ENCODE data around the gene DZIP3.

DZIP3 gene, protein sequence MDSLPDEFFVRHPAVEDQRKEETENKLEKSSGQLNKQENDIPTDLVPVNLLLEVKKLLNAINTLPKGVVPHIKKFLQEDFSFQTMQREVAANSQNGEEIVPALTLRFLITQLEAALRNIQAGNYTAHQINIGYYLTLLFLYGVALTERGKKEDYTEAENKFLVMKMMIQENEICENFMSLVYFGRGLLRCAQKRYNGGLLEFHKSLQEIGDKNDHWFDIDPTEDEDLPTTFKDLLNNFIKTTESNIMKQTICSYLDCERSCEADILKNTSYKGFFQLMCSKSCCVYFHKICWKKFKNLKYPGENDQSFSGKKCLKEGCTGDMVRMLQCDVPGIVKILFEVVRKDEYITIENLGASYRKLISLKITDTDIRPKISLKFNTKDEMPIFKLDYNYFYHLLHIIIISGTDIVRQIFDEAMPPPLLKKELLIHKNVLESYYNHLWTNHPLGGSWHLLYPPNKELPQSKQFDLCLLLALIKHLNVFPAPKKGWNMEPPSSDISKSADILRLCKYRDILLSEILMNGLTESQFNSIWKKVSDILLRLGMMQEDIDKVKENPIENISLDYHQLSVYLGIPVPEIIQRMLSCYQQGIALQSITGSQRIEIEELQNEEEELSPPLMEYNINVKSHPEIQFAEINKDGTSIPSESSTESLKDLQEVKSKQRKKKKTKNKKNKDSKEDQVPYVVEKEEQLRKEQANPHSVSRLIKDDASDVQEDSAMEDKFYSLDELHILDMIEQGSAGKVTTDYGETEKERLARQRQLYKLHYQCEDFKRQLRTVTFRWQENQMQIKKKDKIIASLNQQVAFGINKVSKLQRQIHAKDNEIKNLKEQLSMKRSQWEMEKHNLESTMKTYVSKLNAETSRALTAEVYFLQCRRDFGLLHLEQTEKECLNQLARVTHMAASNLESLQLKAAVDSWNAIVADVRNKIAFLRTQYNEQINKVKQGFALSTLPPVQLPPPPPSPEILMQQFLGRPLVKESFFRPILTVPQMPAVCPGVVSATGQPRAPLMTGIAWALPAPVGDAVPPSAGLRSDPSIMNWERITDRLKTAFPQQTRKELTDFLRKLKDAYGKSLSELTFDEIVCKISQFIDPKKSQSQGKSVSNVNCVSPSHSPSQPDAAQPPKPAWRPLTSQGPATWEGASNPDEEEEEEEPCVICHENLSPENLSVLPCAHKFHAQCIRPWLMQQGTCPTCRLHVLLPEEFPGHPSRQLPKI

DNA sequence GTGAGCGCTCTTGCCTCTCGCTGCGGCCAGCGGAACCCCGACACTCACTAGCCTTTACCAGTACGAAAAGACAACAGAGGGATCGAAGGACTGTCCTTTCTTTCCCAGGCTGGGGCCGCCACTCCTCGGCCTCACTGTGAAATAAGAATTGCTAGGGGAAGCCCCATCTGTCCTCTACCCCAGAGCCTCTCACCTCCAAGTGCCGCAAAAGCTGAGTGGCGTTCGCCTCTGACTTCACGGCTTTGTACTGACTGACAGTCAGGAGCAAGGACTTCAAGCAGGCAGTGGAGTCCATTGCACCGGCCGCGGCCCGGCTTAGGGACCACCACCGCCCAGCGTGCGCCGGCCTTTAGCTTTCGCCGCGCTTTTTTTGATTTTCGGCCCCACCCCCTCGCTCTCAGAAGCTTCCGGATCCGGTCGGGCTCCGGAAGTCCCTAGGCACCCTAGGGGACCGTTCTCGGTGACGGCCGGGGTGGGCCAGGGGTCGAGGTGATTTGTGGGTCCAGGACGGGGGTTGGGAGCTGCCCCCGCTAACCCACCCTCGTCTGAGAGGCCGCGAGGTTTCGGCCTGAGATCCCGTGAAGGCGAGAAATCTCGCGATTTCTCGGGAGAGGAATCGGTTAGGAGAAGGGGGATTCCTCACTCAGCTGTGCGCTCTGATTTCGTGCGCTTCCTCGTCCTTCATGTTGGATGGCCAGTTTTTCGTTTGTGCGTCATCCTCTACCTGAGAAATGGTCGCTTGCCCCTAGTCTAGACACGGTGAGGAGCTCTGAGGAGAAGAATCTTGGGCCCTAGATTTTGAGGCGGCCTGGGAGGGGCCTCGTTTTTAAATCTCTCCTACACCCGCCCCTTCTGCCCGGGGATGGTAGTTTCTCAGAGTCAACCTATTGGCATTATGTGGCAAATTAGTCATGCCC lies at the start of gene DZIP3, which contains the start of gene CIP2A:
TSS of gene DZIP3 (plus strand) at position 642 of the 917 bp plus-strand sequence. CDS start 15,685 bp downstream, outside the sequence.
TSS of gene CIP2A (minus strand) at position 358 of the 917 bp plus-strand sequence. CDS start at position 295, 63 bp downstream.
- peak; percentile 87 for DNase-seq (ENCODE audit: low spot score)

DNA sequence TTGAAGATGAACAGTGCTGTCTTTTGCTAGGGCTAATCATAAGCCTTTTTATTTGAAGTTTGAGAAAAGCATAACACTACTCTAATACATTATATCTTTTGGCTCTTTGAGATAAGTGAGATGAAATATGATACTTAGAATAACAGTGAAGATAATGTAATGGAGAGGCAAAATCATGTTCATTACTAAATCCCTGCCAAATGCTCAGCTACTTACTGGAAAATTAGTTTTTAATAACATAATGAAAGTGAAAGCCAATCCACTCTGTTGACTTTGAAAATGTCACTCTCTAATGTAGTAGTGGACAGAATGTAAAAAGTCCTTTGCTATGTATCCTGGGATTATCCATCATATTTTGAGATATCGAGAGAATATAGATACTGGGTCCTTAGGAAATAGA lies 43.3 kb upstream of the DZIP3 start:
- peak; percentile 6 for DNase-seq (ENCODE audit: low spot score)

DNA sequence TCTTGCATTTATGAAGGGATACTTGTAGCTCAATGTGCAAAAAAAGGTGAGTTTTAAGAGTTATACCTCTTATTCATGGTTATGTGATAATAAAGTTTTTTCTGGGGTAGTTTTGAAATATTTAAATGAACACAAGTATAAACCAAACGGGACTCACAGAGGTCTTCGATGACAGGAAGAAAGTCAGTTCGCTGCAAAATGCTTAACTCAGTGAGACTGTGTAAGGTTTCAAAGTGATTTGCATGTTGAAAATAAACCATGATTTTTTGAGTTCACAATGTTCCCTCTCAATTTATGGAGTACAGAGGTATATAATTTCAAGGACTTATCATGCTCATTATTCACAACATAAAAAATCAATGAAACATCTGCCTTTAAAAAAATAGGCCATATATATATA lies 42.8 kb upstream of the DZIP3 start:
- no peak for DNase-seq (ENCODE audit: low spot score)

DNA sequence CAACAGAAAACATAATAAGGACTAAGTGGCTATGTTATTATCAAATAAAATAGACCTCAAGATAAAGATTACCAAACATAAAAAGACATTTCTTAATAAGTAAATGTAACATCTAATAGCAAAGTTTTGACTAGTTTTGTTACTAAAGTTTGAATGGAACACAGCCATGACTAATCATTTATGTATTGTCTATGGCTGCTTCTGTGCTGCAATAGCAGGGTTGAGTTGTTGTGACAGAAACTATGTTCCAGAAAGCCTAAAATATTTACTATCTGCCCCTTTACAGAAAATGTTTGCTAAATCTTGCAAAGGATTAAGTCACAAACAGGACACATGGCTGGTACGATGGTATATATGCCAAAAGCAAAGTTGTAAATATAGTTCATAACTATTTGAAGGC lies 41.2 kb upstream of the DZIP3 start:
- no peak for DNase-seq (ENCODE audit: low spot score)

DNA sequence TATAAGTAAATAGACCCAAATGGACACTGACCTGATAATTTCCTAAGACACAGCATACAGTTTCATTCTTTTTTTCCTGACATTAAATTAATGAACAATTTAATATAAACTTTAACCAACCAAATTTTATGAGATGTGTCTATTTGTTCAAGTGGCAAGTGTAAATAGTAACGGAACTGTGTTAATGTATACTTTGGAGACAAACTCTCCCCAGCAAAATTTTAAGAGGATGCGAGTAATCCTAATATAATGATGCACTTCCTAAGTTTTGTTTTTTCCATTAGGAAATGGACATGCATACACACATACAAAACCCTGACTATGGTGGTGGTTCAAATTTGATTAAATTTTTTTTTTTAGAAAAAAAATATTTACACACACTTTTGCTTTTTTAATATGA lies 40.6 kb upstream of the DZIP3 start:
- no peak for DNase-seq (ENCODE audit: low spot score)

DNA sequence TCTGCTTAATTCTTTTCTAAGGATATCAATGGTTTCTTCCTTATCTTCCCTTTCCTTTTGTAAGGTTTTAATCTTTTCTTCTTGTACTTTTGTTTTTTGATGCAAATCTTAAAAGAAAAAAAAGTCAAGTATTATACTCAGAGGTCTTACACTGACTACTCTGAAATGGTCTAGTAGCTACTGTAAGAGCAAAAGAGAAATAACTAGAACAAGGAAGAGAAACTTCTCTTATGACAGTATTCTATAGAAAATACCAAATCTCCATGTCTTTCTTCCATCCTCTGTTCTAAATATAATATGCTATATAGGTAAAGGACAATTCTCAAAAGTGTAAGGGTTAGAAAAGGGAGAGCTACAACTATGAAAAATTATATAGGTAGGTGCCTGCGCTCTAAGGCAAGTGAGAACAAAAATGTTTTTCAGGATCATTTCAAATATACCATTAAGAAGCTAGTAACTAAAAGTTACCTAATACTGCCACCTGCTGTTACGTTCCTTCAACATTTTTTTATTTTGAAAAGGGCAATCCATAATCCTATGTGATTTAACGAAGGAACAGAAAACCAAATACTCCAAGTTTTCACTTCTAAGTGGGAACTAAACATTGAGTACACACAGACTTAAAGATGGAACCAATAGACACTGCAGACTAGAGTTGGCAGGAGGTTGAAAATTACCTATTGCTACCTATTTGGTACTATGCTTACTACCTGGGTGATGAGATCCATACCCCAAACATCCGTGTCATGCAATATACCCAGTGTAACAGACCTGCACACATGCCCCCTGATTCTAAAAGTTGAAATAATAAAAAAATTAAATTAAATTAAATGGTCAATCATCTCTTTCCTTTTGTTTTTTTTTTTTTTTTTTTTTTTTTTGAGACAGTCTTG lies 37.0 kb upstream of the DZIP3 start:
- DNase-seq (ENCODE audit: low spot score): peak; percentile 57

DNA sequence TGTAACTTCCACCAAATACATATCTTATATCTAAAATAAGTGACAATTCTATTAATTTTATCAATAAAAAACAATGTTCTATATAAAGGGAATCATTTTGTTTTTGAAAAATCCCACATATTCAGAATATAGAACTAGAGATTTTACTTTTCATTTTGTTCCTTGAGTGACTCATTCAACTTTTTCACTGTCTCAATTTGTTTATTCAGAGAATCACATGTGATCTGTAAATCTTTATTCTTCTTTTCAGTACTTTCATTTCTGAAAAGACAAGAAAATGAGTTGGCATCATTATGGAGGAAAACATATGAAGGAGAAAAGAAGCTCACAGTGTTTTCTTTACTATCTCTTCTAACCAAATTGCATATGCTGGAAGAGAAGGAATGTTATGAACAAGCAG lies 35.3 kb upstream of the DZIP3 start:
- DNase-seq (ENCODE audit: low spot score): no peak

DNA sequence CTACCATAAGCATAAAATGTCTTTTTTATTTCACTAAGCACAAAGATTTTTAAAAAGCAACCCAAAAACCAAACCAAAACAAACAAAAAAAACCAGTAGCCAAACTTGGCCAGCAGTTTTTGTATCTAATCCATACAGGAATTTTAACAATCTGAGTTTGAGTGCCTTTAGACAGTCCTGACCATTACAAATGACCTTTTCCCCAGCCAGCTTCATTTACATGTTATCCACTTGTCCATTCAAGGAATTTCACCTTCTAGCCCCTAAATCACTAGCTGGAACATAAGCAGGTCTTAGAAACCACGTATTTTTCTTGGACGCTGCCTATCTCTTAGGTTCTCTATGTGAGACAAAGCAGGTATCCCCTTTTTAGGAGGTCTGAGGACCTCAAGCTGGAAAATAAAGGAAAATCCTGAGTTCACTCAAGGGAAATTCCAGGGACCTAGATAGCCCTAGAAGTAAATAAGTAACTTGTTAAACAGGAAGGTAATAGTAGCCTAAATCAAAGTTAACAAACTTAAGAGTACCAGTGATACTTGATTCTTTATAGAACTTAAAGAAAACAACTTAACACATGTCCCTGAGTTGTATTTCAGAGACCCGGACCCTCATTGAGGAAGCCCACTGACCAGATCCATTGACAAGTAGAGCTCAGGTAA lies 34.5 kb upstream of the DZIP3 start:
- DNase-seq (ENCODE audit: low spot score): no peak

DNA sequence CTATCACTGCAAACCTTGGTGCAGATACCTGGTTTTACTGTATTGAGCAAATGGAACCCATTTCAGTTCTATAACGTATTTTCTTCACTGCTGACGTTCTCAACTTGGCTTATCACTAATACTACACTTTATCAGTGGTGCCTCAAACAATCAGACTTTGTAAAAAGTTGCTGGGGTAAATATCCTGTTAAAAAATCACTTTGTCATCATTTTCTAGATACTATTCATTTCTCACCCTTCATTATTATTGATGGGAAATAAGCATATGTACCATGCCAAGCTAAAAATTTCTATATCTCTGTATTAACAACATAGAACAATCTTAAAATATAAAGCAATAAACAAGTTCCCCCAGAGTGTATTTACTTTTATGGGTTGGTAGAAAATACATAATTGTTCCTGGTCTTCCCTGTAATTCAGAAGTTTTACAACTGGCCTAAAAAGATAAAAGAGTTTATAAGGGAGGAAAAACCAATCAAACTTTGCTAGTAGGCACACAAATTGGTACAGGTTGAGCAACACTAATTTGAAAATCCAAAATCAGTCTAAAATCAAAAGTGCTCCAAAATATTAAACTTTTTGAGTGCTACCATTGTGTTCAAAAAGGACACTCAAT lies 33.4 kb upstream of the DZIP3 start:
- no peak for DNase-seq (ENCODE audit: low spot score)

DNA sequence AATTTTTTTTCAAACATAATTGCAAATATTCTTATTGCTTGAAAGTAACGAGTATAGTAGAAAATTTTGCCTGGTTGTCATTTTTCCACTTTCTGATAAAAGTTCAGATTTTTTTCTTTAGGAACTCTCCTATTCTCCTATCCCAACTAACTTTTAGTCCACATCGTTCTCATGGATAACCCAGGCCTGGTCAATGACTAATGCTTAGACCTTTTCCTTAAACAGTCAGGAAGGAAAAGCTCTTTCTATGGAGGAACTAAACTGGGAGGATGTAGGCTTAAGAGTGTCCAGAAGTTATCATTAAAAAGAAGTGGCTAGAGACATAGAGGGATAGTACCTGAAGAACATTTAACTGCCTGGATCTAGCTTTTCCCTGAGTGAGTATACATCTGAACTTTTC lies 27.0 kb upstream of the DZIP3 start:
- DNase-seq (ENCODE audit: low spot score): no peak

DNA sequence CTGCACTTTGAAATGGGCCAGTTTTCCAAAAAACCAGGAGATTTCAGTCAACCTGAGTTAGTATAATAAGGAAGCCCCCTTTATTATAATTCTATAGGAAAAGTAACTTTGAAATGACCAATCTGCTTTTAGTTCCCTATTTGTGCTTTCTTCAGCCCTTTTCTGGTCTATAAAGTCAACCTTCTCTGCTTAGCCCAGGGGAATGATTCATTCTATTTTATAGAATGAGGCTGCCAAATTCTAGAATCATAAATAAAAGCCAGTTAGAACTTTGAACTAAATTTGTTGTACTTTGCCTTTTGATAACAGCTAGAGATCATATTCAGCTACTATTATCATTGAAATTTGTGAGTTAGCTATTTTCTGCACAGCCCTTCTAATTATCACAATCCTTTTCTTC lies 25.0 kb upstream of the DZIP3 start:
- DNase-seq (ENCODE audit: low spot score): no peak

DNA sequence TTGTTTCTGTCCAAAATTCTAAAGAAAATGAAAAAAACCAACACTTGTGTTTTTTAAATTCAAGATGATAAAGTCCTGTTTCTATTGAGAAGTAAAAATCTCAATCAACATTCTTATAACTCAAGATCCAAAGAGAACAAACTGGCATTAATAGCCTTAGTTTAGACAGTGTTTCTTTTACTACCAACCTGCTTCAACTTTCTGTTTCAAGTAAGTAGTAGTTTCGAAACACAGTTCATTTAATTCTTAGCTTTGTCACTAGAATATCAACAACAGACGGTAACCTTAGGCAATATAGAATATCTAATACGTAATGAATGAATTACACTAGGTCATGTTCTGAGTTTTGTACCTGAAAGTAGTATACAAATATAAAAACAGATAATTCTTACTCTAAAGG lies 24.0 kb upstream of the DZIP3 start:
- no peak for DNase-seq (ENCODE audit: low spot score)

DNA sequence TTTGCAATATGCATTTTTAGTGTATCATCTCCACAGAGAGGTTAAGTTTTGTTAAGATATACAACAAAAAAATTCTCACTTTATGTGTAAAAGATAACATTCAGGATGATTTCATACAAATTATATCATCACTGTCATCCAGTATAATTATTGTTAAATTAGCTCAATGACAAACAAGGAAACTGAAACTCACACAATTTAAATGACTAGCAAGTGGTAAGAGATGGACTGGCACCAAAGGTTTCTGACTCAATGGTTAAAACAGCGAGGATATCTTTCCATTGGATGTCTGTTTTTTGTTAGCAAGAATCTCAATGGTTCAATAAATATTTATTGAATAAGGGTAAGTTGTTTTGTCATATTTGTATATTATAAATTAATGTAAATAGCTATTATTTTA lies 22.9 kb upstream of the DZIP3 start:
- no peak for DNase-seq (ENCODE audit: low spot score)

DNA sequence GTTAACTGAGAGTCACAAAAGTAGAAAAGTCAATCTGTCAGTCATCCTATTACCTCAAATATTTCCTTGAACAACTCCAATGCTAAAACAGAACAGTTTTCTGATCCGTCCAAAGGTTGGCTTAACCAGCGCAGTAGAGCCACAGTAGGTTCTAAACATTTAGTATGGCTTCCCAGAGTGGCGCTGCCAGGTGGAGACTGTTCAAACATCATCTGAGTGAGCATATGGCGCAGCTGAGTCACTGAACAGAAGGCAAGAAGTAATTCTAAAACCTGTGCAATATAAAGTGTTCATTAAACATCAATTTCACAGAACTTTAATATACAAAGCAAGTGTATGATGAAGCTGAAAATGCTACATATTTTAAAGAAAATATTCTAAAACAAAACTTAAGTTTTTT lies 20.2 kb upstream of the DZIP3 start:
- no peak for DNase-seq (ENCODE audit: low spot score)

DNA sequence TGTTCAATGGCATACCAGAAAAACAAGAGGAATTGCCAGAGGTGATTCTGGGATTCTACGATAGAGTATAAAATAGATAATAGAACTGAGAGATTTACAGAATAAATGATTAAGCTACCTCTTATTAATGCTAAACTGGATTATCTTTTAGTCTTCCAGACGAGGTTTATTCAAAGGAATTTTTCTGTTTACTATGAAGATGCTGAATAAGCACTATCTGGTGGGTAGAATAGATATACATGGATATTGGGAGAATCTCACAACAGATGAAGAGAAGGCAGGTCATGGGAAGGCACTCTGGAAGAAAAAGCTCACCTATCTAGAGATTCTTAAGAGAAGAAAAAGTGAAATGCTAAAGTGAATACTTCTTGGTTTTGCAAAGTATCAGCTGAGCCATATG lies 11.5 kb upstream of the DZIP3 start:
- no peak for DNase-seq (ENCODE audit: low spot score)

DNA sequence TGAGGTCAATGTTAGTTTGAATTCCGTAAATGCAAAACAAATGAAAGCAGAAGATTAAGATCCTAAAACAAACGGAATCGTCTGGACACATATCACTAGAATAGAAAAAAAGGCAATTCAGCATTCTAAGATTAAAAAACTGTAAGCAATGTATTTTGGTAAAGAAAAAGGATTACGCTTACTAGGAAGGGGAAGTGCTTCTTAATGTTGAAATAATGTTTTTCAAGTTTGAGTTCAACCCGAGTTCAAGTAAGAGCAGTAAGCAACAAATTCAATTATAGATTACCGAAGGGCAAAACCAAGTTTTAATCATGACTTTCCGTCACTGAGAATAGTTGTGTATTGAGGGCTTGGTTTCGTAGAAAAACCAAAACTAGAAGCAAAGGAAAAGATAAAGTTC lies 921 bp upstream of the DZIP3 start:
- DNase-seq (ENCODE audit: low spot score): no peak

DNA sequence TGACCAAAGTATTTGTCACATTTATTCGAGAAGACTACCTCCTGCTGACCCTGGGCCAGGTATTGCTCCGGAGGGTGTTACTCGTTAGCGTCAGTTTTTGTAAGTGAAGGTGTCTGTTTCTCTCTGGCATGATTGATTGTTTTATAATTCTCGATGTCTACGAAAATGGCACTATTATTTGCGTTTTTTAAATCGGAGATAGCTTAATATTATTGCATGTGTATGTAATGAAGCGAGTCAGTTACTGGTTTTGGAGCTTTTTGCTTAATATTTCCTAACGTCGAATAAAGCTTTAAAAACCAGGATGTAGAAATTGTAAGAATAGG lies 439 bp downstream of the DZIP3 start:
- DNase-seq (ENCODE audit: low spot score): no peak

DNA sequence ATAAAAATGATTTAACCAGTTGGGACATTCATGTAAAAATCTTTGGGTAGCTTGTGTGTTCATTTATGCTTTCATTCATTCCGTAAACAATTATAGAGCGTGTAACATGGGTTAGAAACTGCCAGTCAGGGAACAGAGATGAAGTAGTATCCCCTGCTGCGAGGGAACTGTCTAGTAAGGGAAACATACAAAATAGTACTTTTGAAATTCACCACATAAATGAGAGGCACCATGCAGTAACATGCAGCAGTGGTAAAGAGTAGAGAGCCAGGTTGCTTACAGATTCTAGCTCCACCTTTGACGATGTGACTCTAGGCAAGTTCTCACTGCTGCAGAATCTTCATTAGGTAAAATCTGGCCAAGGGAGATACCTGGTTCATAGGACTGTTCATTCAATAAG lies 938 bp downstream of the DZIP3 start:
- peak; percentile 11 for DNase-seq (ENCODE audit: low spot score)

DNA sequence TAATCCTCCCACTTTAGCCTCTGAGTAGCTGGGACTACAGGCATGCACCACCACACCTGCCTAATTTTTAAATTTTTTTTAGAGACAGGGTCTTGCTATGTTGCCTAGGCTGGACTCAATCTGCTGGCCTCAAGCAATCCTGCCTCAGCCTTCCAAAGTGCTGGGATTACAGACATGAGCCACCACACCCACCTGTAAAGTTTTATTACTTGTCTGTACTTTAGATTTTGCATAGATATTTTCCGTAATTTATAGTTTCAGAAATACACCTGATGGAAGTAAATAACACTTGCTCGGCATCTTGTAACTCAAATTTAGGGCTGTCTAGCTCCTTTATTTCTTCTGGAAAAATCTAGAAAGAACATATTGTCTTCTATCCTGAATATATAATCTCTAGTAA lies 5.8 kb downstream of the DZIP3 start:
- DNase-seq (ENCODE audit: low spot score): no peak

DNA sequence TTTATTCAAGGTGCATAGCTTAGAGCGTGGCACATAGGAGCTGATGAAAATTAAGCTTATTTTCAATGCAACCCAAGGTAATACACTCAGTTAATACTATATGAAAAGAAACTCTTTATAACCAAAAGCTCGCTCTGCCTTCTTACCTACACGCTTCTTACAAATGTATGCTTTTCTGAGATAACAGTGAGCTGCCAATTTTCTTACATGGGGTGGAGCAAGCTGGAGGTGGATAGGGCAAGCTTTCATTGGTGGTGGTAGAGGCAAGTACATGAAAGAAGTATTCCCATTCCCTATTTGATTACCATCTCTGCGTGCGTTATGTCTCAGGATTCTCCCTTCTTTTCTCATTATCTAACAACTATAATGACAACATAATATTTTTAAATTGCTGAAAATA lies 8.9 kb downstream of the DZIP3 start:
- DNase-seq (ENCODE audit: low spot score): no peak

Data from CD4-positive, alpha-beta T cell treated with Interleukin-2 at 100 ng/mL for 4 hours (primary cell).